Neural progenitor cell (in vitro differentiated cells): Measurements from ENCODE around the gene SERAC1. TPM values are rescaled to one million over a fixed set of nuclear protein-coding genes. Genes with fewer than 3 reads are reported as not detected.

Experiments used
- DNase-seq: peaks from one replicate; pipeline ENCODE4 v3.0.0-alpha.2; 2016; ENCODE audit warnings: low spot score
- H2AFZ ChIP-seq: fragments of 200-600 bp; sonication (generic); replicated peaks from 2 replicates; pipeline ENCODE4 v1.6.1; 2016; ENCODE audit warnings: antibody characterized with exemption
- H3F3A ChIP-seq: fragments of 200-600 bp; sonication (generic); 2 replicates; pipeline ENCODE4 v1.6.1; 2016; ENCODE audit warnings: antibody characterized with exemption, low read depth
- H3K27ac ChIP-seq: fragments of 200-600 bp; sonication (generic); 2 replicates; pipeline ENCODE4 v1.5.1; 2016; ENCODE audit warnings: mild to moderate bottlenecking
- H3K27me3 ChIP-seq: fragments of 200-600 bp; sonication (generic); 2 replicates; pipeline ENCODE4 v1.6.1; 2016; ENCODE audit warnings: mild to moderate bottlenecking, moderate library complexity
- H3K36me3 ChIP-seq: fragments of 200-600 bp; sonication (generic); 2 replicates; pipeline ENCODE4 v1.5.1; 2016
- H3K4me1 ChIP-seq: fragments of 200-600 bp; sonication (generic); 2 replicates; pipeline ENCODE4 v1.6.1; 2016; ENCODE audit warnings: mixed run types
- H3K4me2 ChIP-seq: fragments of 200-600 bp; sonication (generic); 2 replicates; pipeline ENCODE4 v1.6.1; 2016
- H3K4me3 ChIP-seq: fragments of 200-600 bp; sonication (generic); 2 replicates; pipeline ENCODE4 v1.5.1; 2016
- H3K79me2 ChIP-seq: fragments of 200-600 bp; sonication (generic); 2 replicates; pipeline ENCODE4 v1.6.1; 2016; ENCODE audit warnings: low read depth
- H3K9ac ChIP-seq: fragments of 200-600 bp; sonication (generic); 2 replicates; pipeline ENCODE4 v1.6.1; 2016
- H3K9me3 ChIP-seq: fragments of 200-600 bp; sonication (generic); 2 replicates; pipeline ENCODE4 v1.5.1; 2016; ENCODE audit warnings: low read depth
- H4K20me1 ChIP-seq: fragments of 200-600 bp; sonication (generic); 2 replicates; pipeline ENCODE4 v1.6.1; 2016; ENCODE audit warnings: low read depth
- H3K27ac Mint-ChIP-seq: 3 replicates; pipeline ENCODE4 v1.8.0; 2021; ENCODE audit warnings: mixed read lengths
- H3K27me3 Mint-ChIP-seq: 2 replicates; pipeline ENCODE4 v1.8.0; 2022; ENCODE audit warnings: low read depth, mild to moderate bottlenecking, inconsistent platforms, moderate library complexity, mixed read lengths; ENCODE audit not compliant: insufficient read depth
- H3K36me3 Mint-ChIP-seq: 3 replicates; pipeline ENCODE4 v1.8.0; 2021; ENCODE audit warnings: mixed read lengths
- H3K4me1 Mint-ChIP-seq: 3 replicates; pipeline ENCODE4 v1.8.0; 2021; ENCODE audit warnings: mixed read lengths
- H3K4me3 Mint-ChIP-seq: 3 replicates; pipeline ENCODE4 v1.8.0; 2021; ENCODE audit warnings: mild to moderate bottlenecking, moderate library complexity, mixed read lengths
- H3K9me3 Mint-ChIP-seq: 3 replicates; pipeline ENCODE4 v1.8.0; 2020; ENCODE audit warnings: mixed read lengths
- CTCF ChIP-seq: fragments of 200-600 bp; sonication (generic); IDR thresholded peaks from 2 replicates; pipeline ENCODE4 v1.5.1; 2017; ENCODE audit warnings: antibody characterized with exemption, mild to moderate bottlenecking
- EZH2 ChIP-seq: fragments of 200-600 bp; sonication (generic); IDR thresholded peaks from 2 replicates; pipeline ENCODE4 v1.6.1; 2017; ENCODE audit warnings: antibody characterized with exemption, mild to moderate bottlenecking, moderate library complexity
- EZH2phosphoT487 ChIP-seq: fragments of 200-600 bp; sonication (generic); IDR thresholded peaks from 2 replicates; pipeline ENCODE4 v1.6.1; 2017; ENCODE audit warnings: antibody characterized with exemption
- total RNA-seq: library from RNA; depleted of rRNA; stranded (reverse); fragments of >200 nt; gene quantifications from 2 replicates; pipeline ENCODE4 v1.2.3, GENCODE V29; 2015; ENCODE audit warnings: low replicate concordance

The SERAC1 gene
- total RNA-seq, 1 donor from 2014 or later = 35.7 TPM

GRCh38 chr6:158077676-158078075 lies 90.4 kb downstream of the SERAC1 start:
- Histone ChIP-seq H3K4me2 (no peak overlapping the region), H3K27ac (no peak overlapping the region), H3K4me3 (no peak overlapping the region), H3K4me1 (no peaks in the 10 kb centered on the region), H4K20me1 (no peaks in the 10 kb centered on the region), H3K79me2 (no peaks in the 10 kb centered on the region), H3K27me3 (no peaks in the 10 kb centered on the region), H3K36me3 (no peaks in the 10 kb centered on the region), H3F3A (no peaks in the 10 kb centered on the region), H2AFZ (no peak overlapping the region), H3K9me3 (no peaks in the 10 kb centered on the region), H3K9ac (no peak overlapping the region)
- no peaks in the 10 kb centered on the region for H3K27me3 Mint-ChIP-seq
- TF ChIP-seq EZH2 (no peak), CTCF (no peak), EZH2phosphoT487 (no peak)
- no peak for DNase-seq
- H3K36me3 Mint-ChIP-seq = peaks cover 4% of the 10 kb centered on the region
- no peaks in the 10 kb centered on the region for H3K9me3 Mint-ChIP-seq
- H3K27ac Mint-ChIP-seq = no peak overlapping the region
- H3K4me3 Mint-ChIP-seq = no peak overlapping the region
- H3K4me1 Mint-ChIP-seq = no peaks in the 10 kb centered on the region

- Histone ChIP-seq H3K4me1 (no peaks in the 10 kb centered on the region), H3K27ac (no peak overlapping the region), H3K4me2 (no peak overlapping the region), H3K36me3 (no peaks in the 10 kb centered on the region), H2AFZ (no peak overlapping the region), H3K27me3 (no peaks in the 10 kb centered on the region), H4K20me1 (no peaks in the 10 kb centered on the region), H3K4me3 (no peak overlapping the region), H3K79me2 (no peaks in the 10 kb centered on the region), H3K9me3 (no peaks in the 10 kb centered on the region), H3K9ac (no peak overlapping the region), H3F3A (no peaks in the 10 kb centered on the region)
- Mint-ChIP-seq H3K4me3 (no peak overlapping the region), H3K27me3 (no peaks in the 10 kb centered on the region), H3K9me3 (no peaks in the 10 kb centered on the region), H3K4me1 (peaks cover 2% of the 10 kb centered on the region), H3K36me3 (peaks cover 6% of the 10 kb centered on the region), H3K27ac (no peak overlapping the region)
- TF ChIP-seq CTCF (no peak), EZH2phosphoT487 (no peak), EZH2 (no peak)
- DNase-seq = no peak
Observed at GRCh38 chr6:158076548-158076947, 91.5 kb downstream of the SERAC1 start.

GRCh38 chr6:158073776-158074175 lies 94.3 kb downstream of the SERAC1 start:
- H3K36me3 Mint-ChIP-seq = peaks cover 6% of the 10 kb centered on the region
- no peak overlapping the region for H3K27ac Mint-ChIP-seq
- peaks cover 5% of the 10 kb centered on the region for H3K4me1 Mint-ChIP-seq
- Histone ChIP-seq H4K20me1 (no peaks in the 10 kb centered on the region), H3K9ac (no peak overlapping the region), H3K27me3 (no peaks in the 10 kb centered on the region), H3K9me3 (no peaks in the 10 kb centered on the region), H2AFZ (no peak overlapping the region), H3K27ac (no peak overlapping the region), H3K4me2 (no peak overlapping the region), H3K4me1 (no peaks in the 10 kb centered on the region), H3K79me2 (no peaks in the 10 kb centered on the region), H3F3A (no peaks in the 10 kb centered on the region), H3K36me3 (no peaks in the 10 kb centered on the region), H3K4me3 (no peak overlapping the region)
- H3K9me3 Mint-ChIP-seq = no peaks in the 10 kb centered on the region
- no peak for DNase-seq
- no peak overlapping the region for H3K4me3 Mint-ChIP-seq
- peaks cover 4% of the 10 kb centered on the region for H3K27me3 Mint-ChIP-seq
- TF ChIP-seq EZH2phosphoT487 (no peak), CTCF (no peak), EZH2 (no peak)
